Panc1 (cell line): ENCODE data around the gene MYO18B. TPM values are rescaled to one million over a fixed set of nuclear protein-coding genes. Genes with fewer than 3 reads are reported as not detected.
A peak's percentile ranks its signal among the peaks of the same experiment; 100 is the strongest.

Experiments used
- ATAC-seq: fragments of 200-7000 bp; cut with Tn5 transposase; 2 replicates; pipeline ENCODE4 v1.9.1; 2020; ENCODE audit warnings: mild to moderate bottlenecking, moderate library complexity
- BruUV-seq: library from RNA; stranded (reverse); fragments of 400-500 nt; replicated peaks from 2 replicates; lab custom pipeline; 2021; lab: Mats Ljungman, UMichigan
- CTCF ChIA-PET: fragments of 300-600 bp; sonication (Branson Sonifier 250); formaldehyde crosslinking; loops from one replicate; lab custom pipeline; 2022; ENCODE audit warnings: antibody characterized with exemption; lab: Charles Lee
- POLR2A ChIA-PET: fragments of 300-600 bp; sonication (Branson Sonifier 250); formaldehyde crosslinking; loops from one replicate; lab custom pipeline; 2022; ENCODE audit warnings: antibody characterized with exemption; lab: Charles Lee
- DNase-seq: peaks from one replicate; pipeline ENCODE4 v3.0.0-alpha.2; 2010; ENCODE audit warnings: low read depth, low spot score
- H3K27ac ChIP-seq: 2 replicates; pipeline ENCODE4 v1.5.1; 2011; ENCODE audit warnings: mild to moderate bottlenecking, low read length, inconsistent platforms
- H3K27me3 ChIP-seq: fragments of 200-500 bp; sonication (Bioruptor generic); 2 replicates; pipeline ENCODE4 v1.6.0; 2014; ENCODE audit warnings: low read length, inconsistent platforms; ENCODE audit not compliant: control insufficient read depth, insufficient read depth
- H3K36me3 ChIP-seq: fragments of 200-500 bp; sonication (Bioruptor generic); 2 replicates; pipeline ENCODE4 v1.5.1; 2014; ENCODE audit warnings: inconsistent platforms, mild to moderate bottlenecking, low read length, moderate library complexity; ENCODE audit not compliant: control insufficient read depth, insufficient read depth
- H3K4me1 ChIP-seq: 2 replicates; pipeline ENCODE4 v1.5.1; 2011; ENCODE audit warnings: inconsistent platforms, mild to moderate bottlenecking, low read length, moderate library complexity; ENCODE audit not compliant: control insufficient read depth, insufficient read depth
- H3K4me3 ChIP-seq, 2 experiments: 2 replicates each; pipeline ENCODE4 v1.5.1; 2011 to 2012; ENCODE audit warnings: low read depth in 2 of 2, low read length in 2 of 2, mild to moderate bottlenecking in 2 of 2, inconsistent platforms in 1 of 2, moderate library complexity in 1 of 2
- H3K9me3 ChIP-seq: fragments of 200-500 bp; sonication (Bioruptor generic); 2 replicates; pipeline ENCODE4 v1.5.1; 2014; ENCODE audit warnings: low read depth, mild to moderate bottlenecking, inconsistent platforms, low read length, moderate library complexity; ENCODE audit not compliant: control insufficient read depth, insufficient read depth
- CTCF ChIP-seq: fragments of 450-650 bp; IDR thresholded peaks from 2 replicates; pipeline ENCODE4 v1.5.1; 2017; ENCODE audit warnings: mild to moderate bottlenecking
- POLR2AphosphoS5 ChIP-seq: IDR thresholded peaks from 2 replicates; pipeline ENCODE4 v1.6.1; 2012; ENCODE audit warnings: mild to moderate bottlenecking, low read depth, low read length, moderate library complexity
- REST ChIP-seq, 2 experiments: IDR thresholded peaks; 2 replicates each; pipeline ENCODE4 v1.6.1; 2011 to 2012; ENCODE audit warnings: low read depth in 2 of 2, control low read depth in 1 of 2, low read length in 1 of 2, mild to moderate bottlenecking in 1 of 2, moderate library complexity in 1 of 2; ENCODE audit not compliant: insufficient read depth in 1 of 2
- SIN3A ChIP-seq: IDR thresholded peaks from 2 replicates; pipeline ENCODE4 v1.6.1; 2012; ENCODE audit warnings: low read depth, mild to moderate bottlenecking, low read length, moderate library complexity, borderline replicate concordance; ENCODE audit not compliant: insufficient read depth
- TCF7L2 ChIP-seq: IDR thresholded peaks from 2 replicates; pipeline ENCODE4 v1.6.1; 2011; ENCODE audit warnings: mild to moderate bottlenecking, low read depth, low read length, inconsistent platforms
- in situ Hi-C: cut with HindIII; loops from 2 replicates; pipeline ENCODE4 v1.10.0; 2016; ENCODE audit warnings: low sequenced_read_pairs, low pct_unique_long_range_greater_than_20kb
- intact Hi-C: fragments of 100-400 bp; cut with micrococcal nuclease; formaldehyde crosslinking; loops from one replicate; pipeline ENCODE4 v1.10.0; 2022; ENCODE audit not compliant: unreplicated experiment
- total RNA-seq: library from RNA; stranded (reverse); gene quantifications from one replicate; pipeline ENCODE4 v1.2.1, GENCODE V29; 2021; ENCODE audit not compliant: unreplicated experiment

MYO18B gene
- total RNA-seq, 1 experiment from 2014 or later, result not detected

DNA sequence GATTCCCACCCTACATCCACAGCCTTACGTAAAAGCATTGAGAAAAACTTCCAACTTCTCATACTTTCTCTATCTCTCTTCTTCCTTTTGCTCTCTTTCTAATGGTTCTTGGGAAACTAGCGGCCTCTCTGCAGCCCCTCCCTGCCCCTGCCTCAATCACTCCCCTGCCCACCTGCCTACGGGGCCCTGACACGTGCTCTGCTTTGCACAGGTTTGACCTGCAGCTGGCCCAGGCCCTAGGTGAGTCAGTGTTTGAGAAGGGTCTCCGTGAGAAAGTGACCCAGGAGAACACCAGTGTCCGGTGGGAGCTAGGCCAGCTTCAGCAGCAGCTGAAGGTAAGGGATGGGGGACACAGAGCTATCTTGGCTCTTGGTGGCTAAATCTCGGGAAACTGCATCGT lies 160.4 kb downstream of the MYO18B start:
- no peak for ATAC-seq
- Histone ChIP-seq H3K4me3 (no peak overlapping the region), H3K9me3 (no peaks in the 10 kb centered on the region), H3K27ac (no peak overlapping the region), H3K4me1 (no peaks in the 10 kb centered on the region), H3K27me3 (no peaks in the 10 kb centered on the region; the same call in none of the 2 replicates), H3K36me3 (no peaks in the 10 kb centered on the region)
- ChIA-PET POLR2A (no interaction called here), CTCF (interaction anchor here (0.6 kb wide), 1 partner anchor 42 kb away, joined by 3 read pairs; no protein-coding TSS in a partner anchor)
- BruUV-seq, result no TSS peak
- DNase-seq, result no peak
- intact Hi-C loops, result no loop called here
- in situ Hi-C loops, result no loop called here
- TF ChIP-seq SIN3A (no peak), POLR2AphosphoS5 (no peak), TCF7L2 (no peak), REST (IDR thresholded peaks at IDR 0.05; ENCODE audit: insufficient read depth in 1 of 2, low read depth in 2 of 2, low read length in 1 of 2) (no peak), CTCF (no peak)

DNA sequence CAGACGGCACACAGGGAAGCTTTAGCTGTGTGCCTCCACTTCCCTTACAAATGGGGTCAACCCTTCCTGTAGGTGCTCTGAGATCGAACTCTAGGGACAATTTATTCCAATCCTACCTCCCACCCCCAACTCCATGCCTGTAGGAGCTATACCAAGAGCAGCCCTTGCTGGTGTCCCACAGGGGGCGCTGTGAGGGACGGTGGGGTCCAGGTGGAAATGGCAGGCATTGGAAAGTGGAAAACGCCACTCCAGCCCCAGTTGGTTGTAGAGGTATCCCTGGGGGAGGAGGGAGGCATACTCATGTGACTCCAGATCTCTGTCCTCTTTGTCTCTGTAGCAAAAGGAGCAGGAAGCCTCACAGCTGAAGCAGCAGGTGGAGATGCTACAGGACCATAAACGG lies 161.3 kb downstream of the MYO18B start:
- in situ Hi-C loops (no loop called here), intact Hi-C loops (no loop called here)
- ChIA-PET CTCF (interaction anchor here (0.6 kb wide), 1 partner anchor 57 kb away, joined by 3 read pairs; no protein-coding TSS in a partner anchor), POLR2A (no interaction called here)
- Histone ChIP-seq H3K9me3 (no peaks in the 10 kb centered on the region), H3K4me1 (no peaks in the 10 kb centered on the region), H3K27me3 (no peaks in the 10 kb centered on the region; the same call in none of the 2 replicates), H3K36me3 (no peaks in the 10 kb centered on the region), H3K4me3 (no peak overlapping the region), H3K27ac (no peak overlapping the region)
- BruUV-seq, result no TSS peak
- no peak for ATAC-seq
- TF ChIP-seq POLR2AphosphoS5, result no peak
- TF ChIP-seq REST (IDR thresholded peaks at IDR 0.05; ENCODE audit: insufficient read depth in 1 of 2, low read depth in 2 of 2, low read length in 1 of 2), result no peak
- TF ChIP-seq TCF7L2, result no peak
- peak; percentile 36 for TF ChIP-seq CTCF
- TF ChIP-seq SIN3A, result no peak
- no peak for DNase-seq
